GM21825 (cell line): ENCODE measurements around the gene C4orf50.

Experiments
- ATAC-seq: cut with Tn5 transposase; IDR thresholded peaks from one replicate; pipeline ENCODE4 v1.9.1; 2021; ENCODE audit warnings: mild to moderate bottlenecking, moderate library complexity; ENCODE audit not compliant: unreplicated experiment

The C4orf50 gene

GRCh38 chr4:5973033-5973432 lies 45.2 kb downstream of the C4orf50 start:
- ATAC-seq: no peak

- no peak for ATAC-seq
These were observed 45.7 kb downstream of the C4orf50 start for GRCh38 chr4:5972571-5972970.

- ATAC-seq: no peak
These were observed 47.2 kb downstream of the C4orf50 start for GRCh38 chr4:5971078-5971450.

- no peak for ATAC-seq
These were observed 47.7 kb downstream of the C4orf50 start for GRCh38 chr4:5970381-5971077.

- no peak for ATAC-seq
These were observed 48.5 kb downstream of the C4orf50 start for GRCh38 chr4:5969777-5970176.

DNA sequence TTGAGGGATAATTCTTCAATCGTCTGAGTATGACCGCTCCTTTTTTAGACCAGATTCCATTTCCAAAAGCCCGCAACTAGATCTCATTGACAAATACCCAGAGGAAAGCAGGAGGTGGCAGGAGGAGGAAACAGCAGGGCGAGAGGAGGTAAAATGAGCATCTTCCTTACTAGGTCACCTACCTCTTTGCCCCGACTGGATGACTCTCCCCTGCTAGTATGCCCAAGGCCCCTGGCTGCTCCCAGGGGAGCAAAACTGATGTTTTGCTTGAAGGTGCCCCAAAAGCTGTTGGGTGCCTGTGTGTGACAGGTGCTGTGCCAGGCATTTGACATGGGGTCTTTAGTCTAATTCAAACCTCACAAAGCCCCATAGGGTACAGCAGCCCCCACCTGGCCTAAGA lies 48.9 kb downstream of the C4orf50 start:
- ATAC-seq: no peak

DNA sequence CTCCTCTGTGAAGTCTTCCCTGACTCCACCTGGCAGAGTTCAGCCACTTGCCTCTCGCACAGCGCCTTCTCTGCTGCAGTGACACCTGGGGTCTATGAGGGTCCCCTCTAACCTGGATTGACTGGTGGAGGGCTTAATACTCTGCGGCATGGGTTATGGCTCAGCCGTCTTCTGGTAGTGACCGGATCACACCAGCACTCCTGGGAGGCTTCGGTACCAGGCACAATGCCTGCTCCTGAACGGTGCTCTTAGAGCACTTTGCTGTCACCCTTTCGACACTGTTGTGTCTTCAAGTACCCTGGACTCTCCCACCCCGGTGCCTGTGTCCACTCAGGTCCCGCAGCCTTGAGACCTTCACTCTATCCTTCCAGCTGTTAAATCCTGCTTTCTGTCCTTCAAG lies 50.0 kb downstream of the C4orf50 start:
- no peak for ATAC-seq

GRCh38 chr4:5967783-5968182 lies 50.4 kb downstream of the C4orf50 start:
- no peak for ATAC-seq

DNA sequence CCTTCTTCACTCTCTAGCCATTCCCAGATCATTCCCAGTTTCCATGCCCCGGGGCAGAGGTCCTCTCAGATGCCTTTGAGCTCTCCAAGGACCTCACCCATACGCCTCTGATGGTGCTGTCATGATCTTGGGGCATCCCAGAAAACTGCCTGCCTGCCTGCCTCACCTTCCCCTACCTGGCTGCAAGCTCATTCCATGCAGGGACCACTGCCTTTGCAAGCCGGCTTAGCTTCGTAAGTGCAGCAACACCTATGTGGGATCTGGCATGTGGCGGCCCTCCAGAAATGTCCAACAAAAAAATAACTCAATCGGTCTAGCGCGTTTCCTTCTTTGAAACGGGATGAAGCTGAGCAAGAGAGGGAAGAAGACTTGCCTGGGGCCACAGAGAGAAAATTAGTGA lies 53.0 kb downstream of the C4orf50 start:
- no peak for ATAC-seq

DNA sequence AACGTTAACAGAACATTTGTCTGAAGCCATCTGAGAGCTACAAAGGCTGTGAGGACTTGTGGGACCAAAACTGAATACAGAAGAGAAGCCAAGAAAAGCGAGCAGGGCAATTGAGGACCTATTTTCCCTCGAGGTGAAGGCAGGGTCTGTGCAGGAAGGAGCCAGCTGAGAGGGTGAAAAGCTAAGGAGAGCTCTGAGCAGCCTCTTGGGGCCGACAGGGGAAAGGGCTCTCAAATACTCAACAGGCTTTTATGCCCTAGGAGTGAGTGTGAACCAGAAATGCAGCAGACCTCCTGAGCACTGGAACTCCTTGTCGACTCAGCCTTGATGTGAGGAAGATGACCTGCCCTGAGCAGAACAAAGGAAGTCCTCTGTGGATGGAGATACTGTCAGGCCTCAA lies 54.2 kb downstream of the C4orf50 start:
- ATAC-seq: no peak

DNA sequence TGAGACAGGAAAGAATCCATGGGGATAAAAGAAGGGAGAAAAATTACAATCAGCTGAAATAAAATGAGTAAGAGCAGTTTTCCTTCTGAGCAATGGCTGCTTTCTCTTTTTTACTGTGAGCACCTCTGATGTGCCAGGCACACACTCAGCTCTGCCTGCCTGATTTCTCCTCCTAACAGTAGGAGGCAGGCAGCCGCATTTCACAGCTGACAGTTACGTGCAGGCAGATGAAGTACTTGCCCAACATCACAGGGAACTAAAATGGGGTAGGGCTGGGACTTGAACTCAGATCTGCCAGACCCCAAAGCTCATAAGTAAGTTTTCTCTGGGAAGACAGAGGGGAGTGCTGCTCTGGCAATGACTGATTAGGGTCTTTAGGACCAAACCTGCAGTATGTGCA lies 54.6 kb downstream of the C4orf50 start:
- no peak for ATAC-seq

DNA sequence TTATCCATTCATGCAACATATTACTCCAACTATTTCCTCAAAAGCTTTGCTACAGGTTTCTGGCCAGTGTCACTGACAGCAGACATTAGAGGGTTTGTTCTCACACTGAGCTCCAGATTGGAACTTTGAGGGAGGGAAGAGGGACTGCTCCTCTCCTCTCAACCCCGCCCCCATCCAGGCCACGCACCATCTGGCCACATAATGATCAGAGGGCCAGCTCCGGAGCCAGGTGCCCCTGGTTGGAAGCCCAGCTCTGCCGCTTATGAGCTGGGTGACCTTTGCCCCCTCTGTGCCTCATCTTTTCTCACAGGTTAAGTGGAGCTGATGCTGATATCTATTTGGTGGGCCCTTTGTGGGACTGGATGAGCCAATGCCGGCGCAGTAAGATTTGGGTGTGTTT lies 55.8 kb downstream of the C4orf50 start:
- ATAC-seq: no peak

DNA sequence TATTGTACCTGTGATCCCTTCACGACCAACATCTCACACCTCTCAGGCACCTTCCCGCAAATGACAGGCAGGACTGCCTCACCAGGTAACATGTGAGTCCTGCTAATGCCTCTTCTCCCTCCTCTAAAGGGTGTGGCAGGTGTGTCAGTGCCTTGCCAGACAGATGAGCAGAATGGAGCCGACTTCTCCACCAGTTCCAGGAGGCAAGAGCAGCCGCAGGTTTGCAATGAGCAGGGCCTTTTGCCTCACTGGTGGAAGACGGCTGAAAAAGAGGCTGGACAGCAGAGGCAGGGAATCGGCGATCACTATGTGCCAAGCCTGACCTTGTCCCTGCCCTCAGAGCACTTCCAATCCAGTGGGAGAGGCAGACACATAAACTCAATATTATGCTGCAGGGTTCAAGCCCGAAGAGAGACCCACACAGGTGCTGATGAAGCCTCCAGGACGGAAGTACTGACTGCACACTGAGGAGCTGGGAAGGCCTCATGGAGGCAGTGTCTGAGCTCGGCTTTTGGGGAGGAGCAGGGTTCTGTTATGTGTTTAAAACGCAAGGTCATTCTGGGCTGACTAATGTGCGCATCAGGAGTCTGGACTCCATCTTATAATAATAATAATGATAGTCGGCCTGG lies 57.9 kb downstream of the C4orf50 start:
- no peak for ATAC-seq

- ATAC-seq: no peak
These were observed 58.8 kb downstream of the C4orf50 start for GRCh38 chr4:5959211-5959982.

DNA sequence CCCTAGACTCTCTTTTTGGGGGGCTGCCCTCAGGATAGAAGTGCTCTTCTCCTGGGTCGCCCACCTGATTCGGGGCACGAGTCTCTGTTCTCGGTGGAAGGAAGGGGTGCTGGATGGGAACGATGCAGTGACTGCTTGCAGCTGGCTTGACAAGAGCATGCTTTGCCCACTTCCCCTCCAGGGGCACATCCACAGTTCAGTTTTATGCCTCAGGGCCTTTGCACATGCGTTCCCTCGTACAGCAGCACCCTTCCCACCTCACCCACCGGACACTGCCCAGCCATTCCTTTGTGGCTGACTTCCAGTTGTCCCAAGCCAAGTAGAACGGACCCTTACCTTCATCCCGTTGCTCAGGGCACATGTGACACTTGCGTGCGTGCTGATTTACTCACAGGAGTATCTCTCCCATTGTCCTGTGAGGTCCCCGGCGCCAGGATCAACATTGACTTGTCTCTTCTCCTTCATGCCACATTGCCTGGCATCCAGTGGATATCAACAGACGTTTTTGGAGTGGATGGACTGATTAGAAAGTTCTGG lies 60.0 kb downstream of the C4orf50 start:
- no peak for ATAC-seq

- ATAC-seq: no peak
These were observed 61.2 kb downstream of the C4orf50 start for GRCh38 chr4:5957076-5957475.

DNA sequence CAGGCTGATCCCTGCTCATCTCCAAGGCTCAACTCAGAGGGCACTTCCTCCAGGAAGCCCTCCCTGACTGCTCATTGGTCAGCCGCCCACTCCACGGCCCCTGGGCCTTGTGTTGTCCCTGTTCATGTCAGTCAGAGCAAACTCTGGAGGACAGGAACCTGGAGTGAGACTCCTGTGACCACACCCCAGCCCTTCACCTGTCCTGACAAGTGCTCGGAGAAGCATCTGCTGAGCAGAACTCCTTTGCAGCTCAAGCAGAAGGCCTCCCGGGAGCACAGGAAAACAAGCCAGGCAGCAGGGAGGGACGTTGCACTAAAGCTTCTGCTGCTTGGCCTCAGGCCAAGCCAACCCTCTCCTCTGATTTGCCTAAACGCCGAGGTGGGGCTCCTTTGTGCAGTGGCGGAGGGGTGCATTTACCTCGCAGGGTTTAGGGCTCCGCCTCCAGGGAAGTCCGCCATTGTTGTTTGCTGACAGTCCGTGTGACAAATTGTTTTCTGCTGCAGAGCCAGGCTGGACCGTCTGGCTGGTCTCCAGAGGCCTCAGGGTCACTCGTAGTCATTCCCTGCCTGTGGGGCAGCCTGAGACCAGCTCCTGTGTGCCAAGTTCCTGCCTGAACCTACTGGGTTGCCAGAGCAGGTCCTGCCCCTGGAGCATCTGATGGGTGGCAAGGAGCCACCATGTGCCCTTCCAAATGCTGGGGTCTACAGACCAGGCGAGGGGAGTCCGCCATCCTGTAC lies 61.8 kb downstream of the C4orf50 start:
- no peak for ATAC-seq

DNA sequence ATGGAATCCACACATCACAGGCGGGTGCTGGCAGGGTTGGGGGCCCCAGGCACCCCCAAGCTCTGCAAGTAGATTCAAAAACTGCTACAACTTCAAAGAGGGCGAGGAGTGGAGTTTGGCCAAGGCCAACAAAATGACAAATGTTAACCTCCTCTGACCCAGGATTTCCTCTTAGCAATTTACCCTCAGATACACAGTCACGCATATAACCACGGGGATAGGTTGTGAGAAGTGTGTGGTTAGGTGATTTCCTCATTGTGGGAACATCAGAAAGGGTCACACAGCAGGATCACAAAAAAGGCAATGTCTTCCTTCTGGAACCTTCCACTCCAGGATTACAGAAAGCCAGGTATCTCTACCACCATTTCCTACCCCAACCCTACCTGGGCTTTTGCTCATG lies 62.4 kb downstream of the C4orf50 start:
- no peak for ATAC-seq

GRCh38 chr4:5955201-5955821 lies 62.9 kb downstream of the C4orf50 start:
- no peak for ATAC-seq

DNA sequence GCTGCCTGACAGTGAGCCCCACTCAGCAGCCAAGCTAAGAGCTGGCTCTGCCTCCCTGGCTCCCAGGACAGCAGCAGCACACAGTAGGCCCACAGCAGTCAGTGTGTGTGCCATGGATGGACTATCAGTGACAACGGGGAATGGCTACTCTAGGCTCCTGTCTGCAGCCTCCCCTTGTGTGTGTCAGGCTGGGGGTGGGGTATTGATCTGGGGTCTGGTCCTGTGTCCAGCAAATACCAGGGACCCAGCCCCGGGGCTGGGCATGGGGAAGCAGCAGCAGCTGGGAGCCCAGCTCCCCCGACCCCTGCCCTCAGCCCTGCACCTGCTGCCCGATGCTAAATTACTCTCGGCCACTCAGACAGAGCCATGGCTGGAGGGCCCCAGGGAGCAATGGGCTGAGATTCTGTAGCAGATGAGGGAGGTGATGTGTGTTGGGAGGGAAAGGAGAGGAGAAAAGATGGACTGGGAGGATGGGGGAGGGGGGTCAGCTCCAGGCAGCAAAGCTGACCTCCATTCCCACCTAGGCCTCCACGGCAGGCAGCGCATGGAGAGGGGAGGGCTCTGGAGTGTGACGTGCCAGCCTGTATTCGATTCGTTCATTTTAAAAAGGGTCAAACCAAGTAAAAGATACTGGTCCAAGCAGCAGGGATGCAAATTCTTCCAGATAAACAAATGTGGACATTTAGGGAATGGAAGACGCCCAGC lies 64.0 kb downstream of the C4orf50 start:
- ATAC-seq: no peak
